ENCODE measurements around the gene PFDN4.
A peak's percentile ranks its signal among the peaks of the same experiment; 100 is the strongest.

PFDN4 gene

DNA sequence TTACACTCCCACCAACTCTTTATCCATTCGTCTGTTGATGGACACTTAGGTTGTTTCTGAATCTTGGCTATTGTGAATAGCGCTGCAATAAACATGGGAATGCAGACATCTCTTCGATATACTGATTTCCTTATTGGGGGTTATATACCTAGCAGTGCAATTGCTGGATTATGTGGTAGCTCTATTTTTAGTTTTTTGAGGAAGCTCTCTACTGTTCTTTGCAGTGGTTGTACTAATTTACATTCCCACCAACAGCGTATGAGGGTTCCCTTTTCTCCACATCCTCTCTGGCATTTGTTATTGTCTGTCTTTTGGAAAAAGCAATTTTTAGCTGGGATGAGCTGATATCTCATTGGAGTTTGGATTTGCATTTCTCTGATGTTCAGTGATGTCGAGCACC, 4.6 kb upstream of the PFDN4 start:
- Mint-ChIP-seq H3K36me3 (ENCODE audit: low read depth) (peaks cover 2% of the 10 kb centered on the region), H3K9me3 (no peaks in the 10 kb centered on the region), H3K4me1 (ENCODE audit: low read depth) (peaks cover 20% of the 10 kb centered on the region), H3K4me3 (no peak overlapping the region), H3K27me3 (no peaks in the 10 kb centered on the region), H3K27ac (no peak overlapping the region)
- no peak for DNase-seq

DNA sequence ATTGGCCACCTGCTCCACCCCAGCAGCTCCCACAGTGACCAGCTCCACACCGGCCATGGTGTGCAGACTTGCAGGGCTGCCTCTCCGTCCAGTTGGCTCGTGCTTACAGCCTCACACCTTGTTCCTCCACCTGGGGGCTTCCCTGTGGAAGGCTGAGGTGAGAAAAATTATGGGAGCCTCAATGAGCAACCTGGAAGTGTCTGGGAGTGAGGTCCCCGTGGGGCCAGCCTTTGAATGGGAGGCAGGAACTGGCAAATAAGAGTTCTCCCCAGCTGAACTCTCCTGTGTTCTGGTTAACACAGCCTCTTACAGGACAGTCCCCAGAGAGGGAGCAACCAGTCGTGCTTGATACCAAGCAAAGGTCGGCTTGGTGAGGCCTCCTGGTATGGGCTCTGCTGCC, 3.8 kb upstream of the PFDN4 start:
- H3K4me1 Mint-ChIP-seq (ENCODE audit: low read depth): peaks cover 25% of the 10 kb centered on the region
- H3K36me3 Mint-ChIP-seq (ENCODE audit: low read depth): peaks cover 9% of the 10 kb centered on the region
- no peaks in the 10 kb centered on the region for H3K9me3 Mint-ChIP-seq

DNA sequence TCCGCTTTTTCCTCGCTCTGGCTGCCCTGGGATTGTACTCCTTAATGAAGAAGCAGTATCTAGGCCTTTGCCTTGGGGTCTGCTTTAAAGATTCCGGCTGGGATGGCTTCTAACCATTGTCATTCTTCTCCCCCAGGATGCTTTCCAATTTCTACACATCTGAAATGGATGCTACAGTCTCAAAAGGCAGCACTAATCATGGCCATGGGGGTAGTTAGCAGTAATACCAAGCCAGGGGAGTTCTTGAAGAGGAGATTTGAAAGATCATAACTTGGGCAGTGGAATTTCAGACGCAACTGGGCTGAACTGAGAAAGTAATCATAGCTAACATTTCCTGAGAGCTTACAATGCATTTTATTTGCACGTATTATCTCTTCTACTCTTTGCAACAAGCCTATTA, 3.4 kb upstream of the PFDN4 start:
- H3K9me3 Mint-ChIP-seq: no peaks in the 10 kb centered on the region
- H3K4me1 Mint-ChIP-seq (ENCODE audit: low read depth): peaks cover 29% of the 10 kb centered on the region
- H3K27me3 Mint-ChIP-seq: no peaks in the 10 kb centered on the region
- no peak overlapping the region for H3K27ac Mint-ChIP-seq
- H3K36me3 Mint-ChIP-seq (ENCODE audit: low read depth): peaks cover 9% of the 10 kb centered on the region
- no peak overlapping the region for H3K4me3 Mint-ChIP-seq
- no peak for DNase-seq

More for the DNA sequence above, 3.8 kb upstream of the PFDN4 start:
- H3K27ac Mint-ChIP-seq: no peak overlapping the region
- no peak for DNase-seq
- H3K27me3 Mint-ChIP-seq: no peaks in the 10 kb centered on the region
- no peak overlapping the region for H3K4me3 Mint-ChIP-seq

DNA sequence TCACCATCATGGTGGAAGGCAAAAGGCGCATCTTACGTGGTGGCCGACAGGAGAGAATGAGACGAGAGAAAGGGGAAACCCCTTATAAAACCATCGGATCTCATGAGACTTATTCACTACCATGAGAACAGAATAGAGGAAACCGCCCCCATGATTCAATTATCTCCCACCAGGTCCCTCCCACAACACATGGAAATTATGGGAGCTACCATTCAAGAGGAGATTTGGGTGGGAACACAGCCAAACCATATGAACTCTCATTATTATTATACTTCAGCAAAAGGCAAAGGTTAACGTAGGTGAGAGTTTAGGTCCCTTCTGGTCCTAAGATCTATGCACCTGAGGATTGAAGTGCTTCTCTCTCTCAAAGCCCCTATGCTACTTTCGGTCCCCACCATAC, 2.4 kb upstream of the PFDN4 start:
- Mint-ChIP-seq H3K4me3 (no peak overlapping the region), H3K27ac (peak overlapping the region; percentile 75), H3K36me3 (ENCODE audit: low read depth) (peaks cover 10% of the 10 kb centered on the region), H3K27me3 (no peaks in the 10 kb centered on the region), H3K4me1 (ENCODE audit: low read depth) (peaks cover 39% of the 10 kb centered on the region), H3K9me3 (no peaks in the 10 kb centered on the region)
- no peak for DNase-seq

DNA sequence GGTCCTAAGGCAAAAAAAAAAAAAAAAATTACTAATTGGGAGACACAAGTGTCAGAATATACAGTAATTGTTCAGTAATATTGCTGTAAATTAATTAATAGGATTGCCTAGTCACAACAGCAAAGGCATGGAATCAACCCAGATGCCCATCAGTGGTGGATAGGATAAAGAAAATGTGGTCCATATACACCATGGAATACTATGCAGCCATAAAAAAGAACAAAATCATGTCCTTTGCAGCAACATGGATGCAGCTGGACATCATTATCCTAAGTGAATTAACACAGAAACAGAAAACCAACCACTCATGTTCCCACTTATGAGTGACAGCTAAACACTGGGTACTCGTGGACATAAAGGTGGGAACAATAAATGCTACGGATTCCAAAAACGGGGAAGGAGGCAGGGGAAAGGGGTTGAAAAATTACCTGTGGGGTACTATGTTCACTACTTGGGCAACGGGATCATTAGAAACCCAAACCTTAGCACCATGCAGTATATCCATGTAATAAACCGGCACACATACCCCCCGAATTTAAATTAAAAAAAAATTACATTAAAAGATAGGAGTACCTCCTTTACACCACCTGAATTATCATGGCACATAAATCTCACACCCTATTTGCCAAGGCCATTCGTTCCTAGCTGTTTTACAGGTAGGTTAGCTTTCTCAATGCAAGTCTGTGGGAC, 689 bp upstream of the PFDN4 start:
- no peak for DNase-seq
- Mint-ChIP-seq H3K9me3 (no peaks in the 10 kb centered on the region), H3K27ac (peak overlapping the region; percentile 100), H3K36me3 (ENCODE audit: low read depth) (peaks cover 27% of the 10 kb centered on the region), H3K4me3 (peak overlapping the region; percentile 95), H3K27me3 (no peaks in the 10 kb centered on the region), H3K4me1 (ENCODE audit: low read depth) (peaks cover 55% of the 10 kb centered on the region)

DNA sequence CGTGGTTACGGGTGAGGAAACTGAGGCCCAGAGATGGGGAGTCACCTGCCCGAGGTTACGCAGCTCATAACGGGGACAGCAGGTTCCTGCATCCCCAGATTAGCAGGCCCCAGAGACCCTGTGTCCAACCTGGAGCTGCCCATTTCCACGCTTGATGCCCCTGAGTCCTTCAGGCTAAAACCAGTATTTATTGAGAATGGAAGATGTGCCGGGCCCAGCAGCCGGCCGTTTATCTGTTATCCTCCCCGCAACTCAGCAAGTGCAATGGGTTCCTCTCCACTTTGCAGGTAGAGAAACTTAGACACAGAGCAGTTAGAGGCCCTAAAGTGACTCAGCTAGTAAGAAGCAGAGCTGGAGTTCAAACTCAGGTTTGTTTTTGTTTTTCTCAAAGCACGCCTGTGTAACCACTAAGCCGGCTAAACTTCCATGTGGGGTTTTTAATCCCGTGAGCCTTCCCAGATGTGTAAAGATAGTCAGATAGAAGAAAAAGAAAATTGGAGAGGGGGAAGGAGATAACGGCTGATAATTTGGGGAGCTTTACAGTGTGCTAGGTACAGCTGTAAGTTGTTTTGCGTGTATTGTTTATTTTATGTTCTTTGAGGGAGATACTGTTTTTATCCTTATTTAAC, 775 bp downstream of the PFDN4 start:
- peaks cover 38% of the 10 kb centered on the region for H3K36me3 Mint-ChIP-seq (ENCODE audit: low read depth)
- H3K4me3 Mint-ChIP-seq: peak overlapping the region; percentile 95
- no peaks in the 10 kb centered on the region for H3K27me3 Mint-ChIP-seq
- no peaks in the 10 kb centered on the region for H3K9me3 Mint-ChIP-seq
- peaks cover 66% of the 10 kb centered on the region for H3K4me1 Mint-ChIP-seq (ENCODE audit: low read depth)
- DNase-seq: no peak
- H3K27ac Mint-ChIP-seq: peak overlapping the region; percentile 91

DNA sequence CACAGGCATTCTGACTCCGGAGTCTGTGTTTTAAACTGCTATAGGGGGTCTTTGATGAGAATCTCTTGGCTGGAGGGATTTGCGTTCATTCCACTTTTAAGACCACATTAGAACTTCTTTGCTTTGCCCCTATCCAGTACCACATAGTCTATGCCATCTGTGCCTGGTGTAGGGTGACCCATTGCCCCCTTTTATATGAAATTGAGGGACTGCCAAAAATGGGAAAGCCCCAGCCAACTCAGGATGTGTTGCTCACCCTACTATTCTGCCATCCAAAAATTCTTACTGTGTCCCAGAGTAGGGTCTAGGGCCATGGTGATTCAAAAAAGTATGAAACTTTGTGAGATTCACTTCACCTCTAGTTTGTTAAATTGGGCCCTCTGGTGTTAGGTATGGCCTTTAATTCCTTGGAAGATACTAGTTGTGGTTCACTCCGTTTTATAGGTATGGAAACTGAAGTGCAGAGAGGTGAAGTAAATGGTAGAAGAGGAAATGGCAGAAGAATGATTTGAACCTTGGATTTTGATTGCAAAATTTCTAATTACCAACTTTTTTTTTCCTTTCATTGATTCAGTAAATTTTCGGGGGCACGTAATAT, 1.4 kb downstream of the PFDN4 start:
- no peaks in the 10 kb centered on the region for H3K27me3 Mint-ChIP-seq
- peaks cover 42% of the 10 kb centered on the region for H3K36me3 Mint-ChIP-seq (ENCODE audit: low read depth)
- no peak for DNase-seq
- H3K9me3 Mint-ChIP-seq: no peaks in the 10 kb centered on the region
- peak overlapping the region; percentile 95 for H3K4me3 Mint-ChIP-seq
- peak overlapping the region; percentile 91 for H3K27ac Mint-ChIP-seq
- H3K4me1 Mint-ChIP-seq (ENCODE audit: low read depth): peaks cover 68% of the 10 kb centered on the region

DNA sequence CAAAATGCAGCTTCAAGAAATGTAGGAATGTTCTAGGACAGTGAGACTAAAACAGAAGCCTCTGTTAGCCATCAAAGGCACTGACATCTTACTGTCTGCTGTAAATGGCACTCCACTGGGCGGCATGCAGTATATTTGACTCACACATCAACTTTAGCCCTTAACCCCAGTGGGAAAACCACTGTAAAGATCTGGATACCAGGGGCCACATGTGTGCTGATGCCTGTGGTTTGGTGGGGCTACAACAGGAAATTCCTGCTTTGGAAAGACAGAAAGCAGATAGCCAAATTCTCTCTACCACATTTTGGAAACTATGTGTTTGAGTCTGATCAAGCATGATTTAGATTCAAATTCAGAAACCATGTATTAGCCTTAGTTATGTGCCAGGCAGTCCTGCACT, 4.3 kb downstream of the PFDN4 start:
- no peak for DNase-seq
- Mint-ChIP-seq H3K27ac (peak overlapping the region; percentile 29), H3K9me3 (no peaks in the 10 kb centered on the region), H3K4me1 (ENCODE audit: low read depth) (peaks cover 61% of the 10 kb centered on the region), H3K27me3 (no peaks in the 10 kb centered on the region), H3K36me3 (ENCODE audit: low read depth) (peaks cover 68% of the 10 kb centered on the region), H3K4me3 (no peak overlapping the region)

DNA sequence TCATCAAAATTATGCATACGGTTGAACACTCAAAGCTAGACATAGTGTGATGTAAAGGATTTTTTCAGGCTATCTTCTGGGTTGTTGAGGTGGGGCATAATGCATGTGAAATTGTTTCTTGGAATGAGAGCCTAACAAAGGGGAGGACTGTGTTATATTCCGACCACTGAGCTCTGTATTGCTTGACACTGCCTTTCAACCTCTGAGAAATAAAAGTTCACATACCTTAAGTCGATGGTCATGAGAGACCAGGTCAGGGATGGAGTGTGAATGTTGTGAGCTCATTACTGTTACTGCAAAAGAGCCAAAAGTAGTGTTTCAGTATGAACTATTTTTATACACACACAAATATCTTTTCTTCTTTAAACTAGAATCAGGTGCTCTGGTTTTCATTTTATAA, 5.0 kb downstream of the PFDN4 start:
- DNase-seq: no peak
- Mint-ChIP-seq H3K36me3 (ENCODE audit: low read depth) (peaks cover 72% of the 10 kb centered on the region), H3K27me3 (no peaks in the 10 kb centered on the region), H3K9me3 (no peaks in the 10 kb centered on the region), H3K4me1 (ENCODE audit: low read depth) (peaks cover 58% of the 10 kb centered on the region), H3K27ac (peak overlapping the region; percentile 15), H3K4me3 (no peak overlapping the region)

DNA sequence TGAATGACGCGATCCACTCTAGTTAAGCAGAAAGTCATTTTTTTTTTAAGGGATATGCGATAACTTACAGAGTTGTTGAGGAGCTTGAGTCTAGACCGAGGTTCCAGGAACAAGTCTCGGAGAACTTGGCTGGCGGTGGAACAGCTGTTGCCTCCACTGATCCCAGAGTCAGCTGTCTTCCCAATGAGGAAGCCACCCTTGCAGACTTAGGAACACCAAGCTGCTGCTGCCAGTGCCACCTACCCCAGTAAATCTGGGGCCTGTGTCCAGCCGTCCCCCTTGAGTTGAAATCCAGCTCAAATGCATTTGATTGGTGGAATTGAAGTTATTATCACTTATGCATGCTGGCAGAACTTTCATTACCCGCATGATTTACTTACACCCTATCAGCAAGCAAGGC, 6.7 kb downstream of the PFDN4 start:
- Mint-ChIP-seq H3K9me3 (no peaks in the 10 kb centered on the region), H3K4me3 (no peak overlapping the region), H3K36me3 (ENCODE audit: low read depth) (peaks cover 72% of the 10 kb centered on the region), H3K4me1 (ENCODE audit: low read depth) (peaks cover 48% of the 10 kb centered on the region), H3K27ac (peak overlapping the region; percentile 14), H3K27me3 (no peaks in the 10 kb centered on the region)
- DNase-seq: no peak

DNA sequence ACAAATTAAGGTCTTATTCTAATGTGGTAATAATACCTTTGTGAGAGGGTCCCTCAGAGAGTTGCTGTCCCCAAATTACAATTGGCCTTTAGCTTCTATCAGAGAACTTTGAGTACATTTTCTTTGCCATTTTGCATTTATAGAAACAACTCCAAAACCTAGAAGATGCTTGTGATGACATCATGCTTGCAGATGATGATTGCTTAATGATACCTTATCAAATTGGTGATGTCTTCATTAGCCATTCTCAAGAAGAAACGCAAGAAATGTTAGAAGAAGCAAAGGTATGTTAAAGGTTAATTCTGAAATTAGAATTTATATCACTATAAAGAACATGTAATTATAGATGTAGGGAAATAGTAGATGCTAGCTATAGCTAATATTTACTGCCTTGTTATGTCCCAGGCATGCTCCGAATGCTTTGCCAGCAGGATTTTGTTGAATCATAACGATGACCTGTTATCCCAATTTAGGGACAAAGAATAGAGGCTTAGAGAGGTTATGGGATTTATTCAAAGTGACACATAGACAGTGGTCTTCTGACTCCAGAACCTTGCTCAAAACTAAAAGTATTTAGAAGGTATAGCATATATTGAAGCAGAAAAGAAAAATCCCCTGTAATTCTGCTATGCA, 7.4 kb downstream of the PFDN4 start:
- Mint-ChIP-seq H3K36me3 (ENCODE audit: low read depth) (peaks cover 73% of the 10 kb centered on the region), H3K4me3 (no peak overlapping the region), H3K9me3 (no peaks in the 10 kb centered on the region), H3K27ac (no peak overlapping the region), H3K27me3 (no peaks in the 10 kb centered on the region), H3K4me1 (ENCODE audit: low read depth) (peaks cover 41% of the 10 kb centered on the region)
- no peak for DNase-seq

DNA sequence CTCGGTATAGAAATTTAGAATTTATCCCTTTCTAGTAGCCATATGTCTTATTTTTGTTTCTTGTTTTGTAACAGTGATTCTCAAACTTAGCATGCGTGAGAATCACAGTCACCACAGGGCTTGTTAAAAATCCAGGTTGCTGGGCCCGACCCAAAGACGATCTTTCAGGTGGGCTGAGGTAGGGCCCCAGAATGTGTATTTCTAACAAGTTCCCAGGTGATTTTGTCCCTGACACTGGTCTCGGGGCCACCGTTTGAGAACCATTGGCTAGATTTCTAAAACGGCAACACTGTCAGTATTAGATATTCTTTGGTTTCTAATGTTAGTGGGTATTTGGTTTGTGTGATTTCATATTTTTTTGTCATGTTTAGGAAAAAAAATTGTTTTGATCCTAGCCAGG, 9.9 kb downstream of the PFDN4 start:
- H3K27ac Mint-ChIP-seq: no peak overlapping the region
- H3K36me3 Mint-ChIP-seq (ENCODE audit: low read depth): peaks cover 66% of the 10 kb centered on the region
- H3K4me1 Mint-ChIP-seq (ENCODE audit: low read depth): peaks cover 42% of the 10 kb centered on the region
- DNase-seq: no peak
- no peaks in the 10 kb centered on the region for H3K27me3 Mint-ChIP-seq
- no peaks in the 10 kb centered on the region for H3K9me3 Mint-ChIP-seq
- H3K4me3 Mint-ChIP-seq: no peak overlapping the region

DNA sequence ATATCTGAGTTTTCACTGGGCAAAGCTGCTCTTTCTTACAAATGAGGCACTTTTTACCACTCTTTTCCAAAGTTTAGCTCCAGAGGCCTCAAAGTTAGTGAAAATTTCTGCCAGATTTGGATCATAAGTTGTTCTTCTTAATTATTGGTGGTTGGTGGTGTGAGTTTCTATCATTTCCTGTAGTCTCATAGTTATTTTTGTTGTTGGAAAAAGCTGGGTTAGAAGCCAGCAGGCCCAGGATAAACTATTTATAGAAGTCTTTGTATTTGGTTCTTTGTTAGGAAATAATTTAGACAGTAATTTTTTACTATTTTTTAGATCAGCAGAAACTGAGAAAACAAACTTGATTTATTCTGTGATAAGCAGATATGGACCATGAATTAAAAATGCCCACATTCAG, 10.6 kb downstream of the PFDN4 start:
- Mint-ChIP-seq H3K4me3 (no peak overlapping the region), H3K36me3 (ENCODE audit: low read depth) (peaks cover 62% of the 10 kb centered on the region), H3K27me3 (no peaks in the 10 kb centered on the region), H3K27ac (peak overlapping the region; percentile 84), H3K4me1 (ENCODE audit: low read depth) (peaks cover 37% of the 10 kb centered on the region), H3K9me3 (no peaks in the 10 kb centered on the region)
- no peak for DNase-seq

DNA sequence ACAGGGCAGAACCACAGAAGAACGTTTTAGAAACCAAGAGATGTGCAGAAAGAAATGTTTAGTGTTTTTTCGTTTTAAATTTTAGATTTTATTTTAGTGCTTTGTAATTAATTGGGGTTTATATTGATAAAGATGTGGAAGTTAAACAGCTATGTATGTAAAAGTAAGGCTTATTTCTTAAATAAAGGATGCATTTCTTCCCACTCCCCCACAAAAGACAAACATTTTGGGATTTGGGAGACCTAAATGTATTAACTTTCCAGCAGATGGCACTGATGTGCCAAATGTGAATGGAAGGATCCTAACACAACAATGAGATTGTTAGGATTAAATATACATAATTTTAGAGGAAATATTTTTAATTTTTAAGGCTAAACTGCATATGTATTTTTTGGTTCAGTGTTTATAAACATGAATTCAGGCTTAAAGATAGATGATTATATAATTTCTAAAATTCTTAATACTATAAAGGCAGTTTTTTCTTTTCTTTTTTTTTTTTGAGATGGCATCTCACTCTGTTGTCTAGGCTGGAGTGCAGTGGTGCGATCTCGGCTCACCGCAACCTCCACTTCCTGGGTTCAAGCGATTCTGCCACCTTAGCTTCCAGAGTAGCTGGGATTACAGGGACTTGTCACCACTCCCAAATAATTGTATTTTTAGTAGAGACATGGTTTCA, 12.0 kb downstream of the PFDN4 start:
- H3K27me3 Mint-ChIP-seq: no peaks in the 10 kb centered on the region
- H3K9me3 Mint-ChIP-seq: no peaks in the 10 kb centered on the region
- no peak overlapping the region for H3K27ac Mint-ChIP-seq
- no peak for DNase-seq
- H3K36me3 Mint-ChIP-seq (ENCODE audit: low read depth): peaks cover 53% of the 10 kb centered on the region
- H3K4me1 Mint-ChIP-seq (ENCODE audit: low read depth): peaks cover 31% of the 10 kb centered on the region
- no peak overlapping the region for H3K4me3 Mint-ChIP-seq

Data from activated T-cell treated with anti-CD3 and anti-CD28 coated beads, Interleukin-2, amount 50 U/mL, for 24 hours (primary cell).